GM21423 (cell line): ENCODE measurements around the gene NUP98.

Experiments used
- ATAC-seq: cut with Tn5 transposase; IDR thresholded peaks from one replicate; pipeline ENCODE4 v1.9.1; 2021; ENCODE audit warnings: mild to moderate bottlenecking, moderate library complexity; ENCODE audit not compliant: unreplicated experiment

NUP98 gene

GRCh38 chr11:3797329-3798090 is at the start of gene NUP98:
Gene NUP98, minus strand, starts transcription at chr11:3797554. Its CDS starts 15,437 bp downstream, at chr11:3782117.
- peak; percentile 93 for ATAC-seq

- no peak for ATAC-seq
These were observed 48.3 kb upstream of the NUP98 start for GRCh38 chr11:3845670-3846069.

GRCh38 chr11:3845246-3845645 is 47.9 kb upstream of the NUP98 start:
- no peak for ATAC-seq

- ATAC-seq, result no peak
These were observed 46.0 kb upstream of the NUP98 start for GRCh38 chr11:3843326-3843725.

GRCh38 chr11:3841426-3842350 is 44.3 kb upstream of the NUP98 start:
- ATAC-seq, result peak; percentile 50

GRCh38 chr11:3840870-3841425 is 43.6 kb upstream of the NUP98 start, which contains the start of gene RHOG:
Gene RHOG, minus strand, starts transcription at chr11:3840959. Its CDS starts 12,821 bp downstream, at chr11:3828138.
- ATAC-seq, result peak; percentile 32

GRCh38 chr11:3840004-3840869 is 42.9 kb upstream of the NUP98 start:
- no peak for ATAC-seq

- ATAC-seq, result no peak
These were observed 41.1 kb upstream of the NUP98 start for GRCh38 chr11:3838504-3838903.

- no peak for ATAC-seq
These were observed 40.4 kb upstream of the NUP98 start for GRCh38 chr11:3837793-3838192.

- no peak for ATAC-seq
These were observed 39.5 kb upstream of the NUP98 start for GRCh38 chr11:3836903-3837302.

- no peak for ATAC-seq
These were observed 38.4 kb upstream of the NUP98 start for GRCh38 chr11:3835751-3836150.

GRCh38 chr11:3834664-3835461 is 37.5 kb upstream of the NUP98 start:
- ATAC-seq, result no peak

GRCh38 chr11:3834349-3834663 is 37.0 kb upstream of the NUP98 start:
- no peak for ATAC-seq

- ATAC-seq, result no peak
These were observed 36.1 kb upstream of the NUP98 start for GRCh38 chr11:3833449-3833848.

- no peak for ATAC-seq
These were observed 35.5 kb upstream of the NUP98 start for GRCh38 chr11:3832816-3833215.

- no peak for ATAC-seq
These were observed 34.3 kb upstream of the NUP98 start for GRCh38 chr11:3831378-3832239.

- ATAC-seq, result no peak
These were observed 33.4 kb upstream of the NUP98 start for GRCh38 chr11:3830730-3831129.

GRCh38 chr11:3830088-3830487 is 32.7 kb upstream of the NUP98 start:
- no peak for ATAC-seq
